GM12801 (cell line): ENCODE data around the gene ZDHHC3.

ENCODE experiments used
- CTCF ChIP-seq: IDR thresholded peaks from one replicate; pipeline ENCODE4 v1.5.1; 2011; ENCODE audit warnings: control low read depth; ENCODE audit not compliant: insufficient read length; ENCODE audit errors: extremely low read depth

ZDHHC3 gene

GRCh38 chr3:44970926-44971490 lies 5.0 kb downstream of the ZDHHC3 start:
- TF ChIP-seq CTCF = no peak

GRCh38 chr3:44969828-44970179 lies 6.2 kb downstream of the ZDHHC3 start:
- TF ChIP-seq CTCF = no peak

- no peak for TF ChIP-seq CTCF
Measured at GRCh38 chr3:44969154-44969827, 6.7 kb downstream of the ZDHHC3 start.

GRCh38 chr3:44968447-44968858 lies 7.5 kb downstream of the ZDHHC3 start:
- TF ChIP-seq CTCF = no peak

GRCh38 chr3:44966795-44967278 lies 9.1 kb downstream of the ZDHHC3 start:
- no peak for TF ChIP-seq CTCF

GRCh38 chr3:44965165-44965564 lies 10.8 kb downstream of the ZDHHC3 start:
- TF ChIP-seq CTCF = no peak

GRCh38 chr3:44963571-44964325 lies 12.2 kb downstream of the ZDHHC3 start:
- no peak for TF ChIP-seq CTCF
